SKM-1 treated with dmso at 0.1 percent for 144 hours (cell line): ENCODE results near the gene LDHD.
"Not testable (repeated sequence)": the region's sequence is repeated elsewhere in the genome, so short reads cannot be mapped to it uniquely, and the experiment has no call there.

Source experiments
- DNase-seq: peaks from one replicate; lab custom pipeline; 2025; ENCODE audit not compliant: unreplicated experiment; lab: John Stamatoyannopoulos, UW

Gene LDHD

GRCh38 chr16:75116081-75116910 lies at the start of gene LDHD:
Gene LDHD (minus strand): TSS chr16:75116780. CDS start chr16:75116720, 60 bp downstream.
- peak; percentile 68 for DNase-seq

- DNase-seq: no peak
Observed at GRCh38 chr16:75160386-75160785, 43.8 kb upstream of the LDHD start.

DNA sequence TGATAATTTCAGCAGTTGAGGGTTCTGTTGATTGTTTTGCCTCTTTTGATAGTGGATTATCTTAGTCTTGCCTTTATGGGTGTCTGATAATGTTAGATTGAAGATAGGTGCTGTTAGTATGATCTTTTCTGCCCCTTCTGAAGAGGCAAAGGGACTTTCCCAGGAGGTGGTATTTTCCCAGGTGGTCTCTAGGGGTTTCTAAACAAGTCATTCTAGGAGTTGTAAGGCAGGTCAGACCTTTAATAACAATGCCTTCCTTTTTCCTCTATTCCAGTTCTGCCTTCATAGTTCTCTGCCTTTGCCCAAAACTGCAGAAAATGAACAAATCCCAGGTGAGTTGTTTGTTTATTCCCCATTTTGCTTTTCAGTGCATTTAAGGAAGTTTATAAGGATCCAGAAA lies 36.1 kb upstream of the LDHD start:
- no peak for DNase-seq

- no peak for DNase-seq
Observed at GRCh38 chr16:75151798-75152197, 35.2 kb upstream of the LDHD start.

GRCh38 chr16:75148311-75149195 lies 32.0 kb upstream of the LDHD start, which contains the start of gene ZFP1:
Gene ZFP1 (plus strand): TSS chr16:75148524. CDS start chr16:75152952, 4,428 bp downstream.
- DNase-seq: peak; percentile 84

- no peak for DNase-seq
Observed at GRCh38 chr16:75147968-75148310, 31.4 kb upstream of the LDHD start.

DNA sequence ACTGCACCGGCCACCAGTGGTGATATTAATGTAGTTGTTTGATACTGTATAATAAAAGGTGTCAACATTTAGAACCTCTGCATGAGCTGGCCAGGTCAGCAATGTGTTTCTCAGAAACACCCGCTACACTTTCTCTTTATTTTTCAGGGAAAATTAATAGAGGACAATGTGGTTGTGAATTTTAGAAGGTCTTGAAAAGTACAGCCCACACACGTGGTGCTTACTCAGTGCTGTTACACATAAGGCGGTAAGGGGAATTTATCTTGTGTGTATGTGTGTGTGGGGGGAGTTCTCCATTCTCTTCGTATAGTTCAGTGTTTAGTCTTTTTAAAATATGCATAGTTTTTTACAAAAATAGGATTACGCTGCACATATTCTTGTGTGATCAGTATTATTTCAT lies 27.4 kb upstream of the LDHD start:
- DNase-seq: no peak

GRCh38 chr16:75139498-75139897 lies 22.9 kb upstream of the LDHD start:
- no peak for DNase-seq

GRCh38 chr16:75138636-75139035 lies 22.1 kb upstream of the LDHD start:
- DNase-seq: no peak

DNA sequence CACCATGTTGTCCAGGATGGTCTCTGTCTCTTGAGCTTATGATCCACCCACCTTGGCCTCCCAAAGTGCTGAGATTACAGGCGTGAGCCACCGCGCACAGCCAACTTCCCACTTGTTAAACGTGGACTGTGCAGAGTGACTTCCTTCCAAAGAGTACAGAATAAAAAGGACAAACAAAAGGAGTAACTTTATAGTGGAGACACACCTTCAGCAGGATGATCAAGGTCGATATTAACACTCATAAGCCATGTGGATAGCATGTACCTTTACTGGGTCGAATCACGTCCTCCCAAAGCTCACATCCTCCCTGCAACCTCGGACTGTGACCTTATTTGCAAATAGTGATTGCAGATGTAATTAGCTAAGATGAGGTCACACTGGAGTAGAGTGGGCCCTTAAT lies 21.7 kb upstream of the LDHD start:
- DNase-seq: no peak

DNA sequence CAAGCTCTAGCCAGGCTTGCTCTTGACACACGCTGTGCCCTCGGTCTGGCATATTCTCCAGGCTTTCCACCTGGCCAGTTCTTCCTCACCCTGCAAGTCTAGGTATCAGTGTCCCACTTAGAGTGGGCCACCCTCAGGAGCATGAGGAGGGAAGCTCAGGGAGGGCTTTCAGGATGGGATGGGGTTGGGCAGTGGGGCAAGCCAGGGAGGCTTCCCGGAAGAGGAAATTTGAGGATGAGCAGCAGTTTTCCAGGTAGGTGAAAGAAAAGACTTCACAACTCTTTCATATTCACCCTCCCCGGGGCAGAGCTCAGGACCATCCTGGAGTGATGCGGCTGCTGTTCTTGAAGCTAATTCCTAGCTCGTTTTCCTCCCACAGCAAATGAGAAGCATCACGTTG lies 14.5 kb upstream of the LDHD start:
- DNase-seq: no peak

- DNase-seq: no peak
Observed at GRCh38 chr16:75130150-75130771, 13.7 kb upstream of the LDHD start.

GRCh38 chr16:75129421-75130149 lies 13.0 kb upstream of the LDHD start:
- not testable (repeated sequence) for DNase-seq

- DNase-seq: no peak
Observed at GRCh38 chr16:75127713-75128415, 11.3 kb upstream of the LDHD start.

GRCh38 chr16:75122609-75123008 lies 6.0 kb upstream of the LDHD start:
- DNase-seq: no peak

DNA sequence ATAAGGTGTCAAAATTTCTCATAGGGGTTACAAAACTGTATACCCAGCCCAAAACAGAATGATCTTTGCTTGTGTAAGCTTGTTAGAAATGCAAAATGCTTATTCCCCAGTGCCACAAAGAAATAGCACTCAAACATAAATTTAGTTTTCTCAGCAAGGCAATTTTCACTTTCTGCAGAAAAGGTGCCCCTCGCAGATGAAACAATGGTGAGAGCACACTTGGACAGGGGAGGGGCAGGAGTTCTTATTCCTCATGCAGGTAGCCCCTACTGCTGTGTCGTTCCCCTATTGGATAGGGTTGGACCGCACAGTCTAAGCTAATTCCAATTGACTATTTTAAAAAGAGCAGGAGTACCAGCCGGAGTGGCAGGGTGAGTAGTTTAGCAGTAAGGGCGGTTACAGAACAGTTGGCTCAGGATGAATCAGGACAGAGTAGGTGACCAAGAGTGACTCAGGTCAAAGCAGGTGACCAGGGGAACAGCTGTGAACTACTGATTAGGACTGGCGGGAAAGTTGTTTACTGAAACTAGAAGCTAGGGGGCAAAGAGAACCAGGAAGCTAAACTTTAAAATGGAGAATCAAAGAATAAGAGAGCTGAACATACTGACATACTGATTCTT lies 5.5 kb upstream of the LDHD start:
- no peak for DNase-seq

DNA sequence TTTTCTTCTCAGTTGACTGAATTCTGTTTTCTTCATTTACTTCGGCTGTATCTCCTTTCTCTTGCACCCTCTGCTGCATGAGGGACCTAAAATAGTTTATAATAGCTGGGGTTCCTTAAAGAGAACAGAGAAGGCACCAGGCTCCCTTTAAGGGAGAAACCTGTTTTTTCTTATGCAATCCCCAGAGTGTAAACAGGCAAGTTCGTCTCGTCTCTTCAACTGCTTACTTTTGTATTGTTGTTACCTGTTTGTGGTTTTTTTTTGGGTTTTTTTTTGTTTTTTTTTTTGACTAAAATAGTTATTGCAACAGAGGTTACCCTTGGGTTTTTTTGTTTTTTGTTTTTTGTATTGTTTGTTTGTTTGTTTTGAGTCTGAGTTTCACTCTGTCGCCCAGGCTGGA lies 3.7 kb upstream of the LDHD start:
- DNase-seq: no peak

GRCh38 chr16:75118943-75119539 lies 2.5 kb upstream of the LDHD start:
- DNase-seq: no peak

- no peak for DNase-seq
Observed at GRCh38 chr16:75116911-75117245, 298 bp upstream of the LDHD start.
